K562 (cell line): ENCODE results near the gene GRK3. TPM values are rescaled to one million over a fixed set of nuclear protein-coding genes. Genes with fewer than 3 reads are reported as not detected.

Source experiments
- BCL6 ChIP-seq: fragments of 250-450 bp; sonication (Bioruptor Pico); IDR thresholded peaks from 2 replicates; pipeline ENCODE4 v1.4.0; 2020
- BDP1 ChIP-seq: IDR thresholded peaks from 3 replicates; pipeline ENCODE4 v1.6.1; 2011; ENCODE audit not compliant: insufficient read length, insufficient read depth
- CBFB ChIP-seq: sonication (generic); formaldehyde crosslinking; IDR thresholded peaks from 2 replicates; pipeline ENCODE4 v1.4.0; 2020; ENCODE audit warnings: mild to moderate bottlenecking, missing genetic modification reagents
- CBX1 ChIP-seq: sonication (generic); IDR thresholded peaks from 2 replicates; pipeline ENCODE4 v1.6.1; 2016; ENCODE audit warnings: antibody characterized with exemption, low read depth, mild to moderate bottlenecking
- CTBP1 ChIP-seq: fragments of 450-650 bp; IDR thresholded peaks from 2 replicates; pipeline ENCODE4 v1.6.1; 2016; ENCODE audit warnings: borderline replicate concordance
- DIDO1 ChIP-seq: fragments of 450-650 bp; IDR thresholded peaks from 2 replicates; pipeline ENCODE4 v1.6.1; 2016; ENCODE audit warnings: low read depth, missing biosample characterization, missing genetic modification characterization
- ETV1 ChIP-seq: fragments of 450-650 bp; conservative IDR thresholded peaks from 2 replicates; pipeline ENCODE4 v1.6.1; 2016; ENCODE audit warnings: missing genetic modification characterization, control low read depth, low read depth, missing compliant biosample characterization
- ETV5 ChIP-seq: sonication (generic); formaldehyde crosslinking; IDR thresholded peaks from 2 replicates; pipeline ENCODE4 v1.4.0; 2020; ENCODE audit warnings: low read depth, mild to moderate bottlenecking, missing genetic modification reagents
- FOXM1 ChIP-seq, 2 experiments: fragments of 450-650 bp in 1 of 2; sonication (generic) in 1 of 2; formaldehyde crosslinking in 1 of 2; IDR thresholded peaks; 2 replicates each; pipeline versions ENCODE4 v1.6.1 to v1.9.0; 2017 to 2022; ENCODE audit warnings: low read depth in 2 of 2, mild to moderate bottlenecking in 2 of 2, missing genetic modification reagents in 1 of 2, moderate library complexity in 1 of 2
- KDM1A ChIP-seq, 2 experiments: fragments of 450-650 bp; IDR thresholded peaks; 2 replicates each; pipeline ENCODE4 v1.6.1; 2016; ENCODE audit warnings: mild to moderate bottlenecking in 2 of 2
- MCM7 ChIP-seq, 2 experiments: fragments of 450-650 bp; IDR thresholded peaks; 2 replicates each; pipeline ENCODE4 v1.6.1; 2016 to 2018
- POLR2AphosphoS5 ChIP-seq: IDR thresholded peaks from 2 replicates; pipeline ENCODE4 v1.6.1; 2011; ENCODE audit warnings: mild to moderate bottlenecking, low read depth, low read length, moderate library complexity; ENCODE audit not compliant: control insufficient read depth, insufficient read depth
- SMARCA5 ChIP-seq: fragments of 450-650 bp; IDR thresholded peaks from 2 replicates; pipeline ENCODE4 v1.6.1; 2016
- STAT5A ChIP-seq: IDR thresholded peaks from 2 replicates; pipeline ENCODE4 v1.6.1; 2012; ENCODE audit warnings: low read length, inconsistent platforms, borderline replicate concordance
- TEAD1 ChIP-seq, 2 experiments: fragments of 450-650 bp in 1 of 2; sonication (generic) in 1 of 2; formaldehyde crosslinking; IDR thresholded peaks; 2 replicates each; pipeline versions ENCODE4 v1.4.0 to v1.8.0; 2020 to 2022; ENCODE audit warnings: mild to moderate bottlenecking in 2 of 2, missing genetic modification reagents in 1 of 2
- ZBED1 ChIP-seq: IDR thresholded peaks from 2 replicates; pipeline ENCODE4 v1.6.1; 2014
- ZFP36 ChIP-seq: fragments of 150-350 bp; IDR thresholded peaks from 2 replicates; pipeline ENCODE4 v1.6.1; 2018; ENCODE audit warnings: low read length, low read depth; ENCODE audit not compliant: partially characterized antibody
- ZNF121 ChIP-seq: sonication (generic); formaldehyde crosslinking; conservative IDR thresholded peaks from 2 replicates; pipeline ENCODE4 v1.8.0; 2022; ENCODE audit warnings: missing genetic modification reagents
- ZNF584 ChIP-seq: fragments of 200-800 bp; sonication (Bioruptor generic); IDR thresholded peaks from 2 replicates; pipeline ENCODE4 v1.6.1; 2016; ENCODE audit warnings: low read depth, mild to moderate bottlenecking, missing genetic modification characterization, missing compliant biosample characterization
- ZNF696 ChIP-seq: fragments of 250-450 bp; sonication (Bioruptor Pico); conservative IDR thresholded peaks from 2 replicates; pipeline ENCODE4 v1.4.0; 2020; ENCODE audit warnings: mild to moderate bottlenecking, moderate library complexity
- polyA plus RNA-seq, 8 experiments: library from polyadenylated mRNA; depleted of rRNA in 4 of 8; stranded (reverse) in 5 of 8; unstranded in 3 of 8; fragments of >200 nt; fragmentation: Nextera tagmentation in 2 of 8; fragmentation: Illumina TruSeq in 1 of 8; extraction: Ambion mirVana in 2 of 8; extraction: Trizol in 1 of 8; gene quantifications; 2 replicates each; pipeline versions ENCODE4 v1.2.1 to v1.2.3, GENCODE V29; 2011 to 2014; ENCODE audit warnings: inconsistent platforms in 1 of 8, missing spikeins in 1 of 8
- total RNA-seq, 7 experiments: library from RNA; depleted of rRNA in 6 of 7; stranded (reverse); fragments of >200 nt in 6 of 7; fragmentation: Illumina TruSeq in 2 of 7; extraction: Trizol in 2 of 7; gene quantifications; 2 replicates each; pipeline versions ENCODE4 v1.2.1 to v1.2.3, GENCODE V29; 2011 to 2021; ENCODE audit warnings: low replicate concordance in 1 of 7
- TF ChIP-seq, protein P1 (sequence below), 2 experiments: fragments of 450-650 bp; formaldehyde crosslinking in 1 of 2; IDR thresholded peaks; 2 replicates each; pipeline versions ENCODE4 v1.4.0 to v1.6.1; 2014 to 2020; ENCODE audit warnings: mild to moderate bottlenecking in 2 of 2, borderline replicate concordance in 1 of 2, low read depth in 1 of 2
- TF ChIP-seq, protein P2 (sequence below): fragments of 450-650 bp; formaldehyde crosslinking; IDR thresholded peaks from 2 replicates; pipeline ENCODE4 v1.4.0; 2020; ENCODE audit warnings: mild to moderate bottlenecking, moderate library complexity

GRK3 gene
- total and polyA plus RNA-seq, 9 of the 15 experiments (the other 6 are each of a cell fraction or from before 2014, with no cell fraction given) = 1.4 to 7.6 (median 3.6) TPM

DNA sequence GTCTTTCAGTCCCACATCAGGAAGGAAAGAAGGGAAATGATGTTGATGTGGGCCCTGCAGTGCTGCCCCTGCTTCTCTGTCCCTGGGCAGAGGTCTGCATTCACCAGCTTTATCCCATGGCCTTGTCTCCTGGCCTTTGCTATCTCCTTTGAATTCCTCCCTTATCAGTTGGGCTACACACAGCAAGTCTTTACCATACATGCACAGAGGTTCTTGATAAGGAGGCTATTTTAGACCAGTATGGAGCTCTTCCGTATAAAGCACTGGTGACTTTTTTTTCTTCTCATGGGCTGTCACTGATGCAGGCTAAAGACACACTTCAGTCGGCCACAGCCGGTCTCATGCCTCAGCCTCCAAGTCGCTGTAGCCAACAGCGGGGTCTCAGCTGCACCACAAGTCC, 197.7 kb downstream of the GRK3 start (continued):
- TF ChIP-seq, protein P1, sequence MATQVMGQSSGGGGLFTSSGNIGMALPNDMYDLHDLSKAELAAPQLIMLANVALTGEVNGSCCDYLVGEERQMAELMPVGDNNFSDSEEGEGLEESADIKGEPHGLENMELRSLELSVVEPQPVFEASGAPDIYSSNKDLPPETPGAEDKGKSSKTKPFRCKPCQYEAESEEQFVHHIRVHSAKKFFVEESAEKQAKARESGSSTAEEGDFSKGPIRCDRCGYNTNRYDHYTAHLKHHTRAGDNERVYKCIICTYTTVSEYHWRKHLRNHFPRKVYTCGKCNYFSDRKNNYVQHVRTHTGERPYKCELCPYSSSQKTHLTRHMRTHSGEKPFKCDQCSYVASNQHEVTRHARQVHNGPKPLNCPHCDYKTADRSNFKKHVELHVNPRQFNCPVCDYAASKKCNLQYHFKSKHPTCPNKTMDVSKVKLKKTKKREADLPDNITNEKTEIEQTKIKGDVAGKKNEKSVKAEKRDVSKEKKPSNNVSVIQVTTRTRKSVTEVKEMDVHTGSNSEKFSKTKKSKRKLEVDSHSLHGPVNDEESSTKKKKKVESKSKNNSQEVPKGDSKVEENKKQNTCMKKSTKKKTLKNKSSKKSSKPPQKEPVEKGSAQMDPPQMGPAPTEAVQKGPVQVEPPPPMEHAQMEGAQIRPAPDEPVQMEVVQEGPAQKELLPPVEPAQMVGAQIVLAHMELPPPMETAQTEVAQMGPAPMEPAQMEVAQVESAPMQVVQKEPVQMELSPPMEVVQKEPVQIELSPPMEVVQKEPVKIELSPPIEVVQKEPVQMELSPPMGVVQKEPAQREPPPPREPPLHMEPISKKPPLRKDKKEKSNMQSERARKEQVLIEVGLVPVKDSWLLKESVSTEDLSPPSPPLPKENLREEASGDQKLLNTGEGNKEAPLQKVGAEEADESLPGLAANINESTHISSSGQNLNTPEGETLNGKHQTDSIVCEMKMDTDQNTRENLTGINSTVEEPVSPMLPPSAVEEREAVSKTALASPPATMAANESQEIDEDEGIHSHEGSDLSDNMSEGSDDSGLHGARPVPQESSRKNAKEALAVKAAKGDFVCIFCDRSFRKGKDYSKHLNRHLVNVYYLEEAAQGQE (IDR thresholded peaks at IDR 0.05; ENCODE audit: borderline replicate concordance) = no peak
- TF ChIP-seq, protein P1 (CRISPR knock-in tag; IDR thresholded peaks at IDR 0.05; ENCODE audit: low read depth) = no peak
- TF ChIP-seq, protein P2, sequence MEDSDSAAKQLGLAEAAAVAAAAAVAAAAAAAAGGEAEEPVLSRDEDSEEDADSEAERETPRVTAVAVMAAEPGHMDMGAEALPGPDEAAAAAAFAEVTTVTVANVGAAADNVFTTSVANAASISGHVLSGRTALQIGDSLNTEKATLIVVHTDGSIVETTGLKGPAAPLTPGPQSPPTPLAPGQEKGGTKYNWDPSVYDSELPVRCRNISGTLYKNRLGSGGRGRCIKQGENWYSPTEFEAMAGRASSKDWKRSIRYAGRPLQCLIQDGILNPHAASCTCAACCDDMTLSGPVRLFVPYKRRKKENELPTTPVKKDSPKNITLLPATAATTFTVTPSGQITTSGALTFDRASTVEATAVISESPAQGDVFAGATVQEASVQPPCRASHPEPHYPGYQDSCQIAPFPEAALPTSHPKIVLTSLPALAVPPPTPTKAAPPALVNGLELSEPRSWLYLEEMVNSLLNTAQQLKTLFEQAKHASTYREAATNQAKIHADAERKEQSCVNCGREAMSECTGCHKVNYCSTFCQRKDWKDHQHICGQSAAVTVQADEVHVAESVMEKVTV (CRISPR knock-in tag) = no peak
- TF ChIP-seq CBX1 = no peak
- TF ChIP-seq MCM7 (IDR thresholded peaks at IDR 0.05) = no peak
- TF ChIP-seq ETV5 (CRISPR knock-in tag) = no peak
- peak; percentile 74 for TF ChIP-seq FOXM1 (IDR thresholded peaks at IDR 0.05; ENCODE audit: low read depth)
- no peak for TF ChIP-seq FOXM1 (CRISPR knock-in tag; IDR thresholded peaks at IDR 0.05; ENCODE audit: low read depth)
- TF ChIP-seq BDP1 = no peak
- no peak for TF ChIP-seq ZBED1
- no peak for TF ChIP-seq SMARCA5
- TF ChIP-seq BCL6 (CRISPR knock-in tag) = no peak
- peak in 1 of 2 experiments; percentile 95; a peak in 3 of 4 replicates for TF ChIP-seq TEAD1 (CRISPR knock-in tag; IDR thresholded peaks at IDR 0.05)
- no peak for TF ChIP-seq ZNF121 (CRISPR knock-in tag)
- TF ChIP-seq ZNF584 (CRISPR knock-in tag) = no peak
- no peak for TF ChIP-seq ZNF696
- TF ChIP-seq ZFP36 = no peak
- TF ChIP-seq DIDO1 (tag) = no peak
- TF ChIP-seq KDM1A (IDR thresholded peaks at IDR 0.05) = peak; percentile 79 to 81
- peak; percentile 69; the same call in 1 of the 2 replicates for TF ChIP-seq CTBP1
- TF ChIP-seq STAT5A = peak; percentile 63
- TF ChIP-seq POLR2AphosphoS5 = peak; percentile 69
- TF ChIP-seq CBFB = no peak
- no peak for TF ChIP-seq ETV1 (tag)
